KOPT-K1 (cell line): ENCODE measurements around the gene LIN7B.
"Not testable (repeated sequence)": the region's sequence is repeated elsewhere in the genome, so short reads cannot be mapped to it uniquely, and the experiment has no call there.

Experiments used
- H3K27ac ChIP-seq: fragments of 200-600 bp; sonication (generic); 2 replicates; pipeline ENCODE4 v1.5.1; 2016; ENCODE audit warnings: antibody characterized with exemption, mild to moderate bottlenecking, low read depth, low read length; ENCODE audit not compliant: poor library complexity, severe bottlenecking
- H3K36me3 ChIP-seq: fragments of 200-600 bp; sonication (generic); 2 replicates; pipeline ENCODE4 v1.5.1; 2017; ENCODE audit warnings: antibody characterized with exemption, mild to moderate bottlenecking, low read length, moderate library complexity; ENCODE audit not compliant: insufficient read depth
- H3K9me3 ChIP-seq: fragments of 200-600 bp; sonication (generic); 2 replicates; pipeline ENCODE4 v1.5.1; 2017; ENCODE audit warnings: antibody characterized with exemption, low read length, mild to moderate bottlenecking; ENCODE audit not compliant: insufficient read depth, poor library complexity, severe bottlenecking

Gene LIN7B, protein sequence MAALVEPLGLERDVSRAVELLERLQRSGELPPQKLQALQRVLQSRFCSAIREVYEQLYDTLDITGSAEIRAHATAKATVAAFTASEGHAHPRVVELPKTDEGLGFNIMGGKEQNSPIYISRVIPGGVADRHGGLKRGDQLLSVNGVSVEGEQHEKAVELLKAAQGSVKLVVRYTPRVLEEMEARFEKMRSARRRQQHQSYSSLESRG

DNA sequence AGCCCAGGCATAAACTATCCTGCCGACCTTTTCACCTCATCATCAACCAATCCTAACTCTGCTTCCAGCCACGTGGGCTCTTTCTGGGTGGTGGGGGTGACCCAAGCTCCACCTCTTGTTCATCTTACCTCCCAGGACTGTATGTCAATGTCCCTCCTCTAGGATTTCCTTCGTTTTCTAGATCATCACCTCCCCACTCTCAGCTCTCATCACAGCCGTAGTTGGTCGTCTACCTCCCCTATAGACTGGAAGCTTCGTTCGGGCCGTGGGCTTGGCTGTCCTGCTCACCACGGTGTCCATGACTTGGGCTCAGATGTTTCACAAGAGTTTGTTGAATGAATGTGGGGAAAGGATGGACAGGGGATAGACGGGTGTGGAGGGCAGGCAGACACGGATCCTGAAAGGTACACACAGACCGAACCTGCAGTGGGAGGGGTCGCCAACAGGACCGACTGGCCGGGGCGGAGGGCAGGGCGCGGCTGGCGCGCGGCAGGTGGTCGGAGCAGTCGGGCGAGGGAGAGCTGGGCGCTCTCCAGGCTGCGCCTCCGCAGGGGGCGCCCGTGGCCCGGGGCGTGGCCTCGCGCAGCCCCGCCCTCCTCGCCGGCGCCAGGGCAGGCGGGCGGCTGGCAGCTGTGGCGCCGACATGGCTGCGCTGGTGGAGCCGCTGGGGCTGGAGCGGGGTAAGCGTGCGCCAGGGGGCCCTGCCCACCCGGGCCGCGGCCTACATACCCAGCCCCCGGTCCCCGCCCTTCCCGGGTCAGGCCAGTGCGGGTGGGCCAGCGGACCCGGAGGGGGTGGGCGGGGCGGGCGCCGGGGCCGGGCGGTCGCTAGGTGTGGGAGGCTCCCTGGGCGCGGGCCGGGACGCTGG is at the start of gene LIN7B:
Gene LIN7B (plus strand): TSS at position 609 of the 868 bp plus-strand sequence. CDS start 35 bp downstream, at position 644.
- no peaks in the 10 kb centered on the region for H3K9me3 ChIP-seq
- H3K27ac ChIP-seq: peak within 1 kb of the TSS; percentile 44
- peaks cover 12% of the 10 kb centered on the region for H3K36me3 ChIP-seq

DNA sequence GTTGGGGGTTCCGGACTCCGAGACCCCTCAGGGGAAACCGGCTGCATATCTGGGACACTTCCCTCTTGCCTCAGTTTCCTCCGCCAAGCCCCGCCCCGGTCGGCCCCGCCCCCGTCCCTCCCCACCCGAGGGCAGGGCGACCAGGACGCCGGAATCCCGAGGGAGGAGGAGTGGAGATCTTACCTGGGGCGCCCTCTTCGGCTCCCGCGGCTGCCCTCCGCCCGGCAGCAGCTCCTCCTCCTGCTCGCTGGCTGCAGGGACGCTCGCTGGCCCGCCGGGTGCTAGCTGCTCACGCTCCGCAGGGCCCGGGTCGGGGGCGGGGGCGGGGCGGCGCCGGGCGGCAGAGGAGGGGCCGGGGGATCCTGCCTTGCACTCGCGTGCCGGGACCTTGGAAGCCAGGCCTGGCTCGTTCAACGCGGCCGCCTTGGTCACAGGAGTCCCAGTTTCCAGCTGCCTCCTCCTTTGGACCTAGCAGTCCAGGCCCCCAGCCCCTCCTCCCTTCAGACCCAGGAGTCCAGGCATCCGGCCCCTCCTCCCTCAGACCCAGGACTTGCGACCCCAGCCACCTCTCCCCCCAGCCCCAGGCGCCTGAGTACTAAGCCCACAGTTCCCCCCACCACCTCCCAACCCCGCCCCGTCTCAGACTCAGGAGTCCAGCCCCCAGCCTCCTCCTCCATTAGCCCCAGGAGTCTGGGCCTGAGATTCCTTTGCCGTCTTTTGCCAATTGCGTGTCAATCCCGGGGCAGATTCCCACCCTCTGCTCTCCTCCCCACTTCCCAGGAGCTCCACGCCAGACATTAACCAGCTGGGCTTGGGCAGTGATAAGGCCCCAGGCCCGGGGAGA is 49.2 kb upstream of the LIN7B start, which contains the start of gene NTF4:
Gene NTF4 (minus strand): TSS at position 51 of the 844 bp plus-strand sequence. CDS start 2,821 bp downstream, outside the sequence.
- no peak within 1 kb of the TSS for H3K27ac ChIP-seq
- no peaks in the 10 kb centered on the region for H3K9me3 ChIP-seq
- no peaks in the 10 kb centered on the region for H3K36me3 ChIP-seq

DNA sequence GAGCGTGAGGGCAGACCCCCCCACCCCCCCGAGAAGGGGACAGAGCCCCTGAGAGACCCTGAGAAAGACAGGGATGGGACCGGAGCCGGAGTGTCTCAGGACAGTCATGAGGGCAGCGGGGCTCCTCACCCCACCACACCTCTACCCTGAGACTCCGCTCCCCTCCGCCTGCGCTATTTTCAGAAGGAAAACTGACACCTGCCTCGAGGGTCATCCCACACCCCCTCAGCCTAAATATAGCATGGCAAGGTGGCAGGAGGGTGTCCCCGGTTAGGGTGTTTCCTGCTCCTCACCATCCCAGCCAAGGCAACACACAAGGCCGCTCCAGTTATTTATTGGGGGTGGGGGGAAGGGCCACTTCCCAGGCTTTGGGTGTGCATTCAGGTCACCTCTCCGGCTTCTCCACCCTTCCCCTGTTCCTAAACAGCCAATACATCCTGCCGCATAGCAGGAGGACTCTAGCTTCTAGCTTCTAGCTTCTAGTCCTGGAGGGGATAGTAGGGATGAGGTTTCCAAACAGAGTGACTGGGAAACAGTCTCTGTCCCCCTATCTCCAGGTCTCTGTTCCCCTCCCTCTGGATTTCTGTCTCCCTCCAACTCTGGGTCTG is 48.2 kb upstream of the LIN7B start:
- Histone ChIP-seq H3K27ac (no peak overlapping the region), H3K36me3 (no peaks in the 10 kb centered on the region)

DNA sequence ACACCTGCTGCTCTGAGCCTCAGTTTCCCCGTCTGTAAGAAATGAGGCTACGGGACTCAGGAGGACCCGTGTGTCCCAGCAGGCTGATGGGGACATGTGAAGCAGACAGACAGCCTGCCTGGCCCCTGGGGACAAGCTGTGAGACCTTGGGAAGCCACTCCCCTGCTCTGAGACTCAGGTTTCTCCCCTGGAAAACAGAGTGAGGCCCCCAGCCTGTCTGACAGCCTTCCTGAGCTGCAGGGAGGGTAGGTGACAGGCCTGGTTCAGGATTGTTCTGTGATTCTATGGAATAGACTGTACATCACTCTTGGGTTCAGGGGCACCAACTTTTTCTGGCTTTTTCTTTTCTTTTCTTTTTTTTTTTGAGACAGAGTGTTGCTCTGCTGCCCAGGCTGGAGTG is 46.6 kb upstream of the LIN7B start:
- Histone ChIP-seq H3K9me3 (no peaks in the 10 kb centered on the region), H3K27ac (no peak overlapping the region), H3K36me3 (no peaks in the 10 kb centered on the region)

More for the DNA sequence above, 48.2 kb upstream of the LIN7B start:
- no peaks in the 10 kb centered on the region for H3K9me3 ChIP-seq

DNA sequence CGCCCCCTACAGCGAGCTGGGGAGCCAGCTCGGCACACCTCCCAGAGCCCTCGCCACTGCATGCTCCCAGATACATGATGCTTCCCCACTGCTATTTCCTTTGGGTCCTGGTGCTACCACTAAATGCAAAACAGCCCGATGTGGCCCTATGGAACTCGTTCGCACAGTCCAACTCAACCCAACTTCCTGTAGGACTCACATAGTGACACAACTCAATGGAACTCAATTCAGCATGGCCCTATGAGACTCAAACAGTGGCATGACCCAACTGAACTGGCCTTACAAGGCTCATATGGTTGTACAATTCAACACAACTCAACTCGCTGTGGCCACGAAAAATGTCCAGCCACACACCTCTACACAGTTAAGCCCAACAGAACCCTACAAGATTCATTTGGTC is 45.1 kb upstream of the LIN7B start:
- Histone ChIP-seq H3K36me3 (no peaks in the 10 kb centered on the region), H3K9me3 (no peaks in the 10 kb centered on the region), H3K27ac (no peak overlapping the region)

DNA sequence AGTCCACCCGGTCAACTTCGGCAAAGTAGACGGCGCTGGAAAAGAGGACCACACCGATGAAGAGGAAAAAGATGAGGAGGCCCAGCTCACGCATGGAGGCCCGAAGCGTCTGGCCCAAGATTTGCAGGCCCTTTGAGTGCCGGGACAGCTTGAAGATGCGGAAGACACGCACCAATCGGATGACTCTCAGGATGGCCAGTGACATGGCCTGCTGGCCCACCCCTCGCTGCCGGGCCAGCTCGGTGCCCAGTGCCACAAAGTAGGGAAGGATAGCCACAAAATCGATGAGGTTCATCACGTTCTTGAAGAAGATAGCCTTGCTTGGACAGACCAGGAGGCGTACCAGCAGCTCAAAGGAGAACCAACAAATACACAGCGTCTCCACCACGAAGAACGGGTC is 43.8 kb upstream of the LIN7B start:
- Histone ChIP-seq H3K9me3 (no peaks in the 10 kb centered on the region), H3K27ac (no peak overlapping the region), H3K36me3 (no peaks in the 10 kb centered on the region)

DNA sequence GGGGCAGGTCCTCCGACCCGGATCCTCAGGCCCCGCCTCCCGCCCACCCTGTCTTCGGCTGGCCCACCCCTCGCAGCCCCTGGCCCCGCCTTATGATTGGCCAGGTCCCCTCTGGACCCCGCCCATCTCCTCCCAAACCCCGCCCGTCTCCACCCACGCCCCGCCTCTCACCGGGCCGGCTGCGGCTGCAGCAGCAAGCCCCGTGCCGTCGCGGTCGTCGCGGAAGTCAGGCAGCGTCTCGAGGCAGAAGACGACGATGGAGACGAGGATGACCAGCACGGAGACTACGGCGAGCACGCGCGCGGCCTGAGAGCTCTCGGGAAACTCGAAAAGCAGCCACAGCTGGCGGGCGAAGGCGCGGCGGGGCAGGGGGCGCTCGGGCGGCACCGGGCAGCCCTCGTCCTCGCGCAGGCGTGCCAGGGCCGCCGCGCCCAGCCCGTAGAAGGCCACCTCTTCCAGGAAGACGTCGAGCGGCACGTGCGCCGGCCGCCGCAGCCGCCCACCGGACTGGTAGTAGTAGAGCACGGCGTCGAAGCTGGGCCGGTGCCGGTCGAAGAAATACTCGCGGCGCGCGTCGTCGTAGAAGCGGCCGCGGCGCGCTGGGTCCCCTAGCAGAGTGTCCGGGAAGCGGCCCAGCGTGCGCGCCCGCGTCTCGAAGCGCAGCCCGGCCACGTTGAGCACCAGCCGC is 42.2 kb upstream of the LIN7B start:
- H3K36me3 ChIP-seq: no peaks in the 10 kb centered on the region
- no peaks in the 10 kb centered on the region for H3K9me3 ChIP-seq
- no peak overlapping the region for H3K27ac ChIP-seq

DNA sequence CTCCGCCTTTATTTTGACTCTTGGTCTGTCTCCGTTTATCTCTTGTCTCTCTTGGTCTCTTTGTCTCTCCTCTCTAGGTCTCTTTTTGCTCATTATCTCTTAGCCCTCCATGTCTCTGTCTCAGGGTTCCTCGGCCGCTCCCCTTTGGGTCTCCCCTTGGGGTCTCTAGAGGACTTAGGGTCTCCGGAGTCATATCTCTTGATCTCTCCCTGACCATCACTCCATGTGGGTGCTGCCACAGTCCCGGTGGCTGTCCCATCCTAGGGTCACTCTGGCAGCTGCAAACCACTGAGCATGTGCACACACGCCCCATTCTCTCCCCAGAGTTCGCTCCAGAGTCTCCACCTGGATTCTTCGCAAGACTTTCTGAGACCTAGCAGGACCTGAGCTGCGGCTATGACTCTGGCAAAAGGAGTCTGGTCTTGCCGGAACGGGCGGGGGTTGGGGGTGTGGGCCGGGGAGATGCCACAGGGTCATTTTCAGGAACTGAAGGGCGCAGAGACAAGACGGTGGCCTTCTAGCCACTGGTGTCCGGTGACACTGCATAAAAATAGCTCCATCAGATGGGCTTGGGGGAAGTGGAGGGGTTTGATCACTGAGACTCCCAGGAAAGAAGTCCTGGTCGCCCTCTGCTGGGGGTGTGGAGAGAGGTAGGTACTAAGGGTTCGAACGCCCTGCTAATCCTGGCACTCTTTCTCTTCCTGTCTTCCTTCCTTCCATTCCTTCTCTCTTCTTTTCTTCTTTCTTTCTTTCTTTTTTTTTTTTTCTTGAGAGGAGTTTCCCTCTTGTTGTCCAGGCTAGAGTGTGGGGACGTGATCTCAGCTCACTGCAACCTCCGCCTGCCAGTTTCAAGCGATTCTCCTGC is 40.4 kb upstream of the LIN7B start:
- no peak overlapping the region for H3K27ac ChIP-seq
- H3K36me3 ChIP-seq: no peaks in the 10 kb centered on the region
- H3K9me3 ChIP-seq: no peaks in the 10 kb centered on the region

DNA sequence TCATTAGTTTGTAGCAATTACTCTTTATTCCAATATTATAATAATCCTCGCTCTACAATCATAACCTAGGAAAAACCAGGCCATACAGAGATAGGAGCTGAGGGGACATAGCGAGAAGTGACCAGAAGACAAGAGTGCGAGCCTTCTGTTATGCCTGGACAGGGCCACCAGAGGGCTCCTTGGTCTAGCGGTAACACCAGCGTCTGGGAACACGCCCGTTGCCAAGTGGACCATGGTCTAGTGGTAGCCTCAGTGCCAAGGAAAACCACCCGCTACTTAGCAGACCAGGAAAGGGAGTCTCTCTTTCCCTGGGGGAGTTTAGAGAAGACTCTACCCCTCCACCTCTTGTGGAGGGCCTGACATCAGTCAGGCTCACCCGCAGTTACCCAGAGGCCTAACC is 39.3 kb upstream of the LIN7B start:
- H3K27ac ChIP-seq, H3K9me3 ChIP-seq, H3K36me3 ChIP-seq: not testable (repeated sequence)

DNA sequence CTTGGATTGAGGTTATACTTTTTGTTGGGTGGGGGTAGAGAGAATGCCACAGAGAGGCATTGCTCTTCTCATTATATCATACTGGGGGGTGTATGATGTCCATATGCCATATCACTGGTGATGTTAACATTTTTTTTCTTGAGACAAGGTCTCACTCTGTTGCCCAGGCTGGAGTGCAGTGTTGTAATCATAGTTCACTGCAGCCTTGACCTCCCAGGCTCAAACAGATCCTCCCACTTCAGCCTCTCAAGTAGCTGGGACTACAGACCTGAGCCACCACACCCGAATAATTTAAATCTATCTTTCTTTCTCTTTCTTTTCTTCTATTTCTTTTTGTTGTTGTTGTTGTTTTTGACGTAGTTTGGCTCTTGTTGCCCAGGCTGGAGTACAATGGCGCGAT is 33.8 kb upstream of the LIN7B start:
- H3K9me3 ChIP-seq: no peaks in the 10 kb centered on the region
- H3K36me3 ChIP-seq: no peaks in the 10 kb centered on the region

DNA sequence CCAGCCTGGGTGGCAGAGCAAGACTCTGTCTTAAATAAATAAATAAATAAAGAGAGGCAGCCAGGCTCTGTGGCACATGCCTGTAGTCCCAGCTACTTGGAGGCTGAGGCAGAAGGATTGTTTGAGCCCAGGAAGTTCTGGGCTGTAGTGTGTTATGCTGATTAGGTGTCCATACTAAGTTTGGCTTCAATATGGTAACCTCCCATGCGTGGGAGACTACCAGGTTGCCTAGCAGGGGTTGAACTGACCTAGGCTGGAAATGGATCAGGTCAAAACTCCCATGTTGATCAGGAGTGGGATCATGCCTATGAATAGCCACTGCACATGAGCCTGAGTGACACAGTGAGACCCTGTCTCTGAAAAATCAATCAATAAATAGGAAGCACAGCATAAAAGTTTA is 32.9 kb upstream of the LIN7B start:
- H3K9me3 ChIP-seq: no peaks in the 10 kb centered on the region
- no peak overlapping the region for H3K27ac ChIP-seq
- peaks cover 2% of the 10 kb centered on the region; the same call in 1 of the 2 replicates for H3K36me3 ChIP-seq

More for the DNA sequence above, 33.8 kb upstream of the LIN7B start:
- H3K27ac ChIP-seq: no peak overlapping the region

DNA sequence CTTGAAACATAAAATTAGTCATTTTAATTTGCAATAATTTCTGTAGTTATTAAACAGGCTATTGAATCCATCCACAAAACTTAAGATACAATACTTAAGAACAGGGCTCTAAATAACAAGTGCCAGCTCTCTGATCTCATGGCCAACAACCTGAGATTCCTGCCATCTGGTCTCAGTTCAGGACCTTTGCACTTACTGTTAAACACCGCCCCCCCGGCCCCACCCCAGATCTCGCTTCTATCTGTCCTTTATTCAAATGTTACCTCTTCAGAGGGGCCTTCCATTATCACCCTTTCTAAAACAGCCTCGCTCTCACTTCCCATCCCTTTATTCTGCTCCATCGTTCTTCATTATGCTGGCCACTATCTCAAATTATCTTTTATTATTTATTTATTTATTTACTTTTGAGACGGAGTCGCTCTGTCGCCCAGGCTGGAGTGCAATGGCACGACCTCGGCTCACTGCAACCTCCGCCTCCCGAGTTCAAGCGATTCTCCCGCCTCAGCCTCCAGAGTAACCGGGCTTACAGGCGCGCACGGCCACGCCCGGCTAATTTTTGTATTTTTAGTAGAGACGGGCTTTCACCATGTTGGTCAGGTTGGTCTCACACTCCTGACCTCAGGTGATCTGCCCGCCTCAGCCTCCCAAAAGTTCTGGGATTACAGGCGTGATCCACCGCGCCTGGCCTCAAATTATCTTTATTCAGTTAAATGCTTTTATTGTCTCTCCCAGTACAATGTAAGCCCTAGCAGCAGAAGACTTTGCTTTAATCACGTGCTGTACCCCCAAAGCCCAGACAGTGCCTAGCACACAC is 29.8 kb upstream of the LIN7B start:
- Histone ChIP-seq H3K9me3 (no peaks in the 10 kb centered on the region), H3K36me3 (peaks cover 32% of the 10 kb centered on the region), H3K27ac (peak overlapping the region; percentile 87)
